Lung microvascular endothelial cell (primary cell): Measurements from ENCODE around the gene SYPL2. TPM values are rescaled to one million over a fixed set of nuclear protein-coding genes. Genes with fewer than 3 reads are reported as not detected.

ENCODE experiments used
- DNase-seq, 2 donors: peaks; one replicate each; pipeline versions ENCODE4 v3.0.0 to v3.0.0-alpha.2; 2010; ENCODE audit warnings: low read depth in 2 of 2
- total RNA-seq: library from RNA; depleted of rRNA; stranded (reverse); fragments of >200 nt; gene quantifications from 2 replicates; pipeline ENCODE4 v1.2.1, GENCODE V29; 2014

The SYPL2 gene
- total RNA-seq, 1 donor from 2014 or later, result under 0.01 TPM

- DNase-seq, result no peak
These were observed 24.6 kb downstream of the SYPL2 start for GRCh38 chr1:109490934-109491302.

GRCh38 chr1:109491372-109491771 lies 25.0 kb downstream of the SYPL2 start:
- DNase-seq, result no peak

- DNase-seq, result peak in 1 of 2 donors; percentile 47
These were observed 26.4 kb downstream of the SYPL2 start for GRCh38 chr1:109492779-109493178.

GRCh38 chr1:109493227-109493626 lies 26.9 kb downstream of the SYPL2 start:
- no peak for DNase-seq

GRCh38 chr1:109493805-109494539 lies 27.6 kb downstream of the SYPL2 start, which contains the start of gene CYB561D1:
Gene CYB561D1, plus strand, starts transcription at chr1:109494094. Its CDS starts 46 bp downstream, at chr1:109494140.
- DNase-seq, result peak; percentile 86 to 88

GRCh38 chr1:109495738-109496137 lies 29.4 kb downstream of the SYPL2 start:
- DNase-seq, result no peak

GRCh38 chr1:109497449-109498160 lies 31.3 kb downstream of the SYPL2 start:
- no peak for DNase-seq

GRCh38 chr1:109498161-109498801 lies 31.9 kb downstream of the SYPL2 start:
- DNase-seq, result peak; percentile 49 to 79

GRCh38 chr1:109499081-109499480 lies 32.7 kb downstream of the SYPL2 start:
- no peak for DNase-seq

- DNase-seq, result peak; percentile 40 to 70
These were observed 33.6 kb downstream of the SYPL2 start for GRCh38 chr1:109499661-109500536.

- no peak for DNase-seq
These were observed 34.6 kb downstream of the SYPL2 start for GRCh38 chr1:109500941-109501381.

GRCh38 chr1:109501644-109502363 lies 35.5 kb downstream of the SYPL2 start:
- no peak for DNase-seq

- no peak for DNase-seq
These were observed 36.1 kb downstream of the SYPL2 start for GRCh38 chr1:109502364-109502851.

- DNase-seq, result no peak
These were observed 37.6 kb downstream of the SYPL2 start for GRCh38 chr1:109503935-109504334.

GRCh38 chr1:109504974-109505373 lies 38.6 kb downstream of the SYPL2 start:
- no peak for DNase-seq

GRCh38 chr1:109508001-109508872 lies 41.9 kb downstream of the SYPL2 start:
- no peak for DNase-seq

- DNase-seq, result no peak
These were observed 42.5 kb downstream of the SYPL2 start for GRCh38 chr1:109508873-109509175.

- peak; percentile 54 to 69 for DNase-seq
These were observed 43.1 kb downstream of the SYPL2 start, which contains the start of gene AMIGO1 for GRCh38 chr1:109509176-109510134. Gene AMIGO1, minus strand, starts transcription at chr1:109509727. Its CDS starts 815 bp downstream, at chr1:109508912.
